GM19099 (cell line): ENCODE data around the gene SFXN1.

Experiments
- POLR2A ChIP-seq: IDR thresholded peaks from 3 replicates; pipeline ENCODE4 v1.6.1; 2011; ENCODE audit warnings: low read depth; ENCODE audit not compliant: insufficient read length; ENCODE audit errors: extremely low read depth

The SFXN1 gene

DNA sequence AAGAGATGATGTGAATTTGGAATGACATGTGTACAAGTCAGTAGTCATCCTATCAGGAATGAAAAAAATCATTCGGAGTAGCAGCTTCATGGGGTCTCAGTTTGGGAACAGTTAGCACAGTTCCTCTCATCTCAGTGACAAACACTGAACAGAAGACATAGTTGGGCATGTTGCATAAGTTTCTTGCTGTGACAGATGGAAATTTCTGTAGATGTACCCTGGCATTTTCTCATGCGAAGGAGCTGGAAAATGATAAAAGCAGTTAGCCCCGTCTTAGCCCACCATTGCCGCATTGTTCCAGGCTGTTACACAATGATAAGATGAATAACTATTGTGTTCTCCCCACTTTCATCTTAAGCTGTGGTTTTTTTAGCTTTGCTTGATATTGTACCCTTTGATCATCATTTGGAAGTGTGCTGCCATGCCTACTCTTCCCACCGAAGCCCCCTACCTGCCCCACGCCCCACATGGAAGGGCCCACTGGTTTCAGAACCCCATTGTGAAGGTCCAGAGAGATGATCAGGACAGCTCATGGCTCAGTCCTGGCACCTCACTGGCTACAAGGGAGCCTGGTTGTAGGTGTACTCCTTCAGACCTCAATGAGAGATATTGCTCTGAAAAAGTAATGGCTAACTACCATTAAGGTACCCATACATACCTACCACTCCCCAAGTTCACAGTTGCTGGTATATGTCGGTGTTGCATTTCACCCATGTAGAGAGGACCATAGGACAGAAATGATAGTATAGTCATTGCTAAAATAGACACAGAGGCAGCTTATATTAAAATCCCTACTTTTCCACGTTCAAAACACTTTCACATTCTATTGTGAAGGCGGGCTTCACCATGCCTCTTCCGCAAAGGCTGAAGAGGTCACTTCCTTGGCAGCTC is 38.8 kb downstream of the SFXN1 start:
- TF ChIP-seq POLR2A, result no peak

DNA sequence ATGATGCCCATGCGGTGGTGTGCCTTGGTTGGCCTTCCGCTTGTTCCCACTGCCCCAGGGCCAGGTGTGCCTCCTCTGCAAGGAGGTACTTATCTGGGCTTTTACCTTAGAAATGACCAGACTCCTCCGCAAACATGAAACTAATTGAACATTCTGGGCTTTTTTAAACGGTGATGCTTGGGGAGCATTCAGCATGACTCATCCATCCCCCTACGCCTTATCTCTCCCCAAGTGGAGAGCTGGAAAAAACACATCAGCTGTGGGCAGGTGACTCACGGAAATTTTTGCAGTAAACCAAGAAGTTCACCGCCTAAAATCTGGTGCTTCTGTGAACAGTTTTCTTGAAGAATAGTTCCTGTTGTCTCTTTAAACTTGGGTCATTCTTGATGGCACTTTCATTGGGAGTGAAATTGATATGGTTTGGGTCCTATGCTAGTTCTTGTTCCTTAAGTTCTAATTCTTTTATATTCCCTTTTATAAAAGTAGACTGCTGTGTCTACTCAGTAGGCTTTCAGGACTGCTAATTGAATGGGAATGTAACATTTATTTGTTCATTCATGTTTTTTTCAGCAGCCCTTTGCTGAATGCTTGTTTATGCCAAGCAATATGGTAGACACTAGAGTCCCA is 39.6 kb downstream of the SFXN1 start:
- no peak for TF ChIP-seq POLR2A

- TF ChIP-seq POLR2A, result no peak
These were observed 40.6 kb downstream of the SFXN1 start for GRCh38 chr5:175519006-175519405.

- TF ChIP-seq POLR2A, result no peak
These were observed 42.0 kb downstream of the SFXN1 start for GRCh38 chr5:175520321-175520720.

DNA sequence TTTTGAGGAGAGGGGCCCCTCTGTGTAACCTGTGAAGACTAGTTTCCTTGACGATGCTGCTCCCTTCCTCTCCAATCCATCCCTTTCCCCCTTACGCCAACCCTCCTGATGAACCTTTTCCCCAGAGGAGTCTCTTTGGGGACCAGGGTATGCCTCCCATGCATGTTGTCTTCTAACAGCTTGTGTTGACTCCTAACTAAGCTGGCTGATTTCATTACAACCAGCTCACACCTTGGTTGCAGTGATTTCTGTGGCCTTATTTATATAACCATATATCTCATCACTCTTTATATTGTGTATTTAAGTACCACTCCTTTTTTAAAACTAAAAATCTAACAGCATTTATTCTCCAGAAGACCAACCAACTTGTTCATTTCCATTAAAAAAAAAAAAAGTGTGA is 42.5 kb downstream of the SFXN1 start:
- no peak for TF ChIP-seq POLR2A

- no peak for TF ChIP-seq POLR2A
These were observed 43.0 kb downstream of the SFXN1 start for GRCh38 chr5:175521313-175521833.

DNA sequence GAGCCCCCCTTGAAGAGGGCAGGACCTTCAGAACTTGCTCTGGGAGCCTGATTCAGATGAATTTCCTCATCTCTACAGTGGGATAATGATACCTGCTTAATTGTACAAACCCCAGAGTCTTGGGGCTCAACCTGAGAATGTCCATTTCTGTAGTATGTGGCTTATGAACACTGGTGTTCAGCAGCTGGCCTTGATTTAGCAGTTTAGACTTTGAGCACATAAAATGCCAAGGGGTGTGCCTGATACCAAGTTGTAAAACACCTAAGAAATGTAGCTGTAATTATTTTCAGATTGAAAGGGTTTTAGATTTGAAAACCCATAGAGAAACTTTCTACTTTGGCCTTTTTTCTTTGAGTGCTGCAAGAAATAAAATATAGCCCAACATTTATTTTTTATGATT is 44.9 kb downstream of the SFXN1 start:
- no peak for TF ChIP-seq POLR2A

DNA sequence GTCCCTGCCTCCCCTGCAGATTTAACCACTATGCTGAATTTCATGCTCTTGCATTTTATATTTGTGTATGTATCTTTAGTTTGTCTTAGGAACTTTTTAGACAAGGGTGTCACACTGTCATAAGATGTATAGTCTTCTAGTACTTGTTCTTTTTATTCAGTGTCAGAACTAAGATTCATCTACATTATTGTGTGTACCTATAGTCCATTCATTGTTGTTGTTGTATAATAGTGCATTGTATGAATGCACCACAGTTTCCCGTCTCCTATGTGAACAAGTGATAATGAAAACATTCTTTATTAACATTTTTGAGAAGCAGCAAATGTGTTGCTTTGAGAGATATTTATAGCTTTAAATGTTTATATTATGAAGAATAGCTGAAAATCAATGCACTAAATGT is 45.9 kb downstream of the SFXN1 start:
- no peak for TF ChIP-seq POLR2A

GRCh38 chr5:175526691-175527090 is 48.3 kb downstream of the SFXN1 start:
- TF ChIP-seq POLR2A, result no peak

- no peak for TF ChIP-seq POLR2A
These were observed 53.0 kb downstream of the SFXN1 start for GRCh38 chr5:175531361-175531760.

DNA sequence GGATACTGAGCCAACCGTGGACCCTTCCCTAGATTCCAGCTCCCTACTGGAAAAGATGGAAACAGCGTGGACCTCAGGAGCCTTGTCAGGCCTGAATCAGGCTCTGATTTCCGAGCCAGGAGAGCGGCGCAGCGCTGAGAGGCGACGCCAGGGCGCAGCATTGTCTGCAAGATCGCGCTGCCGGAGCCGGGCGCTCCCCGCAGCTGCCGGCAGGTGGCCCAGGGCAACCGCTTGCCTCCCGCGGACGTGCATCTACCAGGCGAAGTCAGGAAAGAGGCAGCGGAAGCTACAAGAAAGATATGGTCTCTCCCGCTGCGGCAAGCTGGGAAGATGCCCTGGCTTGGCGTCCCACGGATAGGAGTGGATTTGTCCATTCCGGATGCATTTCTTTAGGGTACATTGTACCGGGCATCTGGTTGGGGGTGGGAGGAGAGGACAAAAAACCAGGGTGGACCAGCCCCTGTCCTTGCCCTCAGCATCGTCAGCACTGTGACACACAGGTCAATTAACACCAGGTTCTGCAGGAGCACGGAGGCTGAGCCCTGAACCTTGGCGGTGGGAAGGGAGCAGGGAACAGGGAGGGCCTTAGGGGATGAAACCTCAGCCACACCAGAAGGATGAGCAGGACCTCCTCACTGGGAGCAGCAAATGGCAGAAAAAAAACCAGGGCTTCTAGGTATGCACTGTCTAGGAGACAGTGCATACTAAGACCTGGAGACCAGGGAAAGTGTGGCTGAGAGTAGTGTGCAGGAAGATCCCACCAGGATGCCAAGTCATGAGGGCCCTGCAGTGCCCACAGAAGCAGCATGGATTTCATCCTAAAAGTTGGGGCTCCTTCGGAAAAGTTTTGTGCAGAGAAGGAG is 55.9 kb downstream of the SFXN1 start:
- TF ChIP-seq POLR2A, result no peak

DNA sequence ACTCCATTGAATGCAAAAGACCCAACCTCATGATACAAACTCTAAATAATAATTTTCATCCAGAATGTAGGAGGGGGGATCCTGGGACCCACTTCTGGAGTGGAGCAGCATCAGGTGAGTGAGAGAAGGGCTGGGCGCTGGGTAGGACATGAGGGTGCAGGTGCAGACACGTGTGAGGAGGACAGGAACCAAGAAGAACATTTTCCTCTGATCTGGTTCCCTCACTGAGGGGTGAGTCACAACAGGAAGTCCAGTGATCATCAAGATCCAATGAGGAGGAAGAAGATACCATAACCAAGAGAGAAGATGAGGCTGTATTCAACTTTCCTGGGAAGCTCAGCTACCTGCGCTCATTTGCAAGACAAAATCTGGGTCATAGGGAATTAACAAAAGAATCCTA is 57.4 kb downstream of the SFXN1 start:
- no peak for TF ChIP-seq POLR2A

DNA sequence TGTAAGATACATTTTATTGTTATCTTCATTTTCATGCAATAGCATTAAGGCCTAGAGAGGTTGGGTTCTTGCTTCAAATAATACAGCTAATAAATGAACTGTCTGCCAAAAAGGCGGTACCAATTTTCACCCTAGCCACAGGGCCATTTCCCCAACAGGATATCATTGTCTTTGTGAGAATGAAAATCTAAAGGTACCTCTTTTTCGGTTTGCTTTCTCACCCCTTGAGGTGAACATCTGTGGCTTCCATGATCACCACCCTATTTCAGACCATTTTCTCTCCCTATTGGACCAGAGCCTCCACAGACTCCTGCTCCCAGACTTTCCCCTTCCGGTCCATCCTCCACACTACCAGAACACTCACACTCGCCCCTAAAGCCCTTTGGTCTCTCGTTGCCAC is 60.2 kb downstream of the SFXN1 start:
- TF ChIP-seq POLR2A, result no peak

DNA sequence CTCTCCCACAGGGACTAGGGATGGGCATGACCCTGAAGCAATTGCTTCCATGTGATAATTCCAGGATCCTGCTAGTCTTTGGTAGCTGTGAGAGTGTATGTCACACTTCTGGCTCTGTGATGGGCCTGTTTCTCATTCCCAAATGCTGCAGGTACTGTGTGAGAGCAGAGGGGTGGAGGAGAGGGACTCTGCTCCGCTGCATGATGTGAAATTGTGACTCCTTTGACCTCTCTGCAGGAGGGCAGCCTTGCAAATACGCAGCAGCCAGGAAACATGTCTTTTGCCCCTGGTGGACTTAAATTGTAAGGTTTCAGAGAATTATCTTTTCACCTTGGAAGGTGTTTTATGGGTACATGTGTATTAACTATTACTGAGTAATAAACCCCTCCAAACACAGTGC is 61.6 kb downstream of the SFXN1 start:
- no peak for TF ChIP-seq POLR2A

GRCh38 chr5:175541264-175541663 is 62.9 kb downstream of the SFXN1 start:
- TF ChIP-seq POLR2A, result no peak

DNA sequence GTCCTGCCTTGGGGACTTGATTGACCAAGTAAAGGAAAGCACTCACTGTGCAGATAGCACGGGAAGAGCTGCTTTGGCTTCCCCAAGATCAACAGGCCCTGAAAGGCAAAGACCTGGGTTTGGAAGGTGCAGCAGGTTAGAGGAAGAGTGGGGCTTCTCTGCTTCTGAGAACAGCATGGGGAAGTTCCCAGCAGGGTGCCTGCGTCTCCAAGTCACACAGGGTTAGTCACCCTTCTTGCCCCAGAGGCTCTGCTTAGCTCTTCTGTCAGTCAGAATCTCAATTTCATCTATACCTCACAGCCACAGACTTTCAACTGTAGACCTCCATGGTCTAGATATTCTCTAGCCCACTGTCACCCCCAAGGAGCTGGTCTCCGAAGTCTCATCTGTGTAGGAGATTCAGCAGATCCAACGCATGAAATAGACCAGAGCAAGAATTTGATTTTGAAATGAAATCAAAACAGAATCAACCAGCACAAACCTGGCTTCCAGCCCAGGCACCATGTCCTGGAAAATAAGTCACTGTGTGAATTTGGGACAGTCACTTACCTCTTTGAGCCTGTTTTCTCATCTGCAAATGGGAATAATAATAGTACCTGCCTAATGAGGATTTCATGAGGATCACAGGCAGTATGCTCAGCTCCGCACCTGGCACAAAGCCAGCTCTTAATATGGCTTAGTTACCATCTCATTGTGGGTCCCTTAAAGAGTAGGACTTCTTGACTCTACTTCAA is 64.0 kb downstream of the SFXN1 start:
- TF ChIP-seq POLR2A, result no peak

- TF ChIP-seq POLR2A, result no peak
These were observed 64.5 kb downstream of the SFXN1 start for GRCh38 chr5:175542966-175543235.
